ENCODE data around the gene KIF21B.

Gene KIF21B

GRCh38 chr1:201004732-201005131 lies 18.8 kb downstream of the KIF21B start:
- H3K79me2 ChIP-seq (ENCODE audit: insufficient read depth, low read length): no peaks in the 10 kb centered on the region
- no peak overlapping the region for H3K9ac ChIP-seq (ENCODE audit: low read length)
- no peaks in the 10 kb centered on the region for H3K9me2 ChIP-seq (ENCODE audit: low read depth, low read length)
- H3F3A ChIP-seq (ENCODE audit: insufficient read depth, low read length): no peaks in the 10 kb centered on the region
- H3K4me1 ChIP-seq (ENCODE audit: insufficient read depth, low read length, severe bottlenecking): no peaks in the 10 kb centered on the region
- no peaks in the 10 kb centered on the region for H3K27me3 ChIP-seq (ENCODE audit: insufficient read depth, low read length)
- H3K4me2 ChIP-seq (ENCODE audit: low read length): no peak overlapping the region
- no peak overlapping the region for H3K27ac ChIP-seq (ENCODE audit: low read depth, low read length, poor library complexity, severe bottlenecking)
- H4K20me1 ChIP-seq (ENCODE audit: insufficient read depth, low read length): no peaks in the 10 kb centered on the region
- H3K4me3 ChIP-seq (ENCODE audit: low read depth, low read length, poor library complexity, severe bottlenecking): no peak overlapping the region
- H3K9me3 ChIP-seq (ENCODE audit: low read length): no peaks in the 10 kb centered on the region
- no peaks in the 10 kb centered on the region for H3K36me3 ChIP-seq (ENCODE audit: insufficient read depth, low read length)
- H2AFZ ChIP-seq (ENCODE audit: low read length): no peak overlapping the region
- TF ChIP-seq EZH2 (IDR thresholded peaks at IDR 0.05; ENCODE audit: borderline replicate concordance, low read length): no peak
- no peak for TF ChIP-seq CTCF (IDR thresholded peaks at IDR 0.05; ENCODE audit: low read length)

- Histone ChIP-seq H3K27me3 (ENCODE audit: insufficient read depth, low read length) (no peaks in the 10 kb centered on the region), H3K36me3 (ENCODE audit: insufficient read depth, low read length) (no peaks in the 10 kb centered on the region), H3K79me2 (ENCODE audit: insufficient read depth, low read length) (no peaks in the 10 kb centered on the region), H3K4me3 (ENCODE audit: low read depth, low read length, poor library complexity, severe bottlenecking) (no peak overlapping the region), H3K4me1 (ENCODE audit: insufficient read depth, low read length, severe bottlenecking) (no peaks in the 10 kb centered on the region), H3K27ac (ENCODE audit: low read depth, low read length, poor library complexity, severe bottlenecking) (no peak overlapping the region), H3F3A (ENCODE audit: insufficient read depth, low read length) (no peaks in the 10 kb centered on the region), H4K20me1 (ENCODE audit: insufficient read depth, low read length) (no peaks in the 10 kb centered on the region), H2AFZ (ENCODE audit: low read length) (no peak overlapping the region), H3K4me2 (ENCODE audit: low read length) (no peak overlapping the region), H3K9ac (ENCODE audit: low read length) (no peak overlapping the region), H3K9me3 (ENCODE audit: low read length) (no peaks in the 10 kb centered on the region), H3K9me2 (ENCODE audit: low read depth, low read length) (no peaks in the 10 kb centered on the region)
- no peak for TF ChIP-seq EZH2 (IDR thresholded peaks at IDR 0.05; ENCODE audit: borderline replicate concordance, low read length)
- TF ChIP-seq CTCF (IDR thresholded peaks at IDR 0.05; ENCODE audit: low read length): no peak
These were observed 19.4 kb downstream of the KIF21B start for GRCh38 chr1:201004154-201004553.

- no peaks in the 10 kb centered on the region for H3K9me3 ChIP-seq (ENCODE audit: low read length)
- H3K27me3 ChIP-seq (ENCODE audit: insufficient read depth, low read length): no peaks in the 10 kb centered on the region
- no peak overlapping the region for H3K4me2 ChIP-seq (ENCODE audit: low read length)
- H3F3A ChIP-seq (ENCODE audit: insufficient read depth, low read length): no peaks in the 10 kb centered on the region
- no peaks in the 10 kb centered on the region for H3K9me2 ChIP-seq (ENCODE audit: low read depth, low read length)
- H4K20me1 ChIP-seq (ENCODE audit: insufficient read depth, low read length): no peaks in the 10 kb centered on the region
- H3K79me2 ChIP-seq (ENCODE audit: insufficient read depth, low read length): no peaks in the 10 kb centered on the region
- TF ChIP-seq EZH2 (IDR thresholded peaks at IDR 0.05; ENCODE audit: borderline replicate concordance, low read length): no peak
- no peak for TF ChIP-seq CTCF (IDR thresholded peaks at IDR 0.05; ENCODE audit: low read length)
- no peak overlapping the region for H3K4me3 ChIP-seq (ENCODE audit: low read depth, low read length, poor library complexity, severe bottlenecking)
- H2AFZ ChIP-seq (ENCODE audit: low read length): no peak overlapping the region
- H3K27ac ChIP-seq (ENCODE audit: low read depth, low read length, poor library complexity, severe bottlenecking): no peak overlapping the region
- no peaks in the 10 kb centered on the region; the same call in 1 of the 2 replicates for H3K36me3 ChIP-seq (ENCODE audit: insufficient read depth, low read length)
- H3K9ac ChIP-seq (ENCODE audit: low read length): no peak overlapping the region
- no peaks in the 10 kb centered on the region for H3K4me1 ChIP-seq (ENCODE audit: insufficient read depth, low read length, severe bottlenecking)
These were observed 21.0 kb downstream of the KIF21B start for GRCh38 chr1:201002510-201002909.

Measured in OCI-LY1 (cell line).